Neural progenitor cell (in vitro differentiated cells): ENCODE data around the gene THBS3. TPM values are rescaled to one million over a fixed set of nuclear protein-coding genes. Genes with fewer than 3 reads are reported as not detected.

Source experiments
- DNase-seq: peaks from one replicate; pipeline ENCODE4 v3.0.0-alpha.2; 2016; ENCODE audit warnings: low spot score
- H2AFZ ChIP-seq: fragments of 200-600 bp; sonication (generic); replicated peaks from 2 replicates; pipeline ENCODE4 v1.6.1; 2016; ENCODE audit warnings: antibody characterized with exemption
- H3F3A ChIP-seq: fragments of 200-600 bp; sonication (generic); 2 replicates; pipeline ENCODE4 v1.6.1; 2016; ENCODE audit warnings: antibody characterized with exemption, low read depth
- H3K27ac ChIP-seq: fragments of 200-600 bp; sonication (generic); 2 replicates; pipeline ENCODE4 v1.5.1; 2016; ENCODE audit warnings: mild to moderate bottlenecking
- H3K27me3 ChIP-seq: fragments of 200-600 bp; sonication (generic); 2 replicates; pipeline ENCODE4 v1.6.1; 2016; ENCODE audit warnings: mild to moderate bottlenecking, moderate library complexity
- H3K36me3 ChIP-seq: fragments of 200-600 bp; sonication (generic); 2 replicates; pipeline ENCODE4 v1.5.1; 2016
- H3K4me1 ChIP-seq: fragments of 200-600 bp; sonication (generic); 2 replicates; pipeline ENCODE4 v1.6.1; 2016; ENCODE audit warnings: mixed run types
- H3K4me2 ChIP-seq: fragments of 200-600 bp; sonication (generic); 2 replicates; pipeline ENCODE4 v1.6.1; 2016
- H3K4me3 ChIP-seq: fragments of 200-600 bp; sonication (generic); 2 replicates; pipeline ENCODE4 v1.5.1; 2016
- H3K79me2 ChIP-seq: fragments of 200-600 bp; sonication (generic); 2 replicates; pipeline ENCODE4 v1.6.1; 2016; ENCODE audit warnings: low read depth
- H3K9ac ChIP-seq: fragments of 200-600 bp; sonication (generic); 2 replicates; pipeline ENCODE4 v1.6.1; 2016
- H3K9me3 ChIP-seq: fragments of 200-600 bp; sonication (generic); 2 replicates; pipeline ENCODE4 v1.5.1; 2016; ENCODE audit warnings: low read depth
- H4K20me1 ChIP-seq: fragments of 200-600 bp; sonication (generic); 2 replicates; pipeline ENCODE4 v1.6.1; 2016; ENCODE audit warnings: low read depth
- H3K27ac Mint-ChIP-seq: 3 replicates; pipeline ENCODE4 v1.8.0; 2021; ENCODE audit warnings: mixed read lengths
- H3K27me3 Mint-ChIP-seq: 2 replicates; pipeline ENCODE4 v1.8.0; 2022; ENCODE audit warnings: low read depth, mild to moderate bottlenecking, inconsistent platforms, moderate library complexity, mixed read lengths; ENCODE audit not compliant: insufficient read depth
- H3K36me3 Mint-ChIP-seq: 3 replicates; pipeline ENCODE4 v1.8.0; 2021; ENCODE audit warnings: mixed read lengths
- H3K4me1 Mint-ChIP-seq: 3 replicates; pipeline ENCODE4 v1.8.0; 2021; ENCODE audit warnings: mixed read lengths
- H3K4me3 Mint-ChIP-seq: 3 replicates; pipeline ENCODE4 v1.8.0; 2021; ENCODE audit warnings: mild to moderate bottlenecking, moderate library complexity, mixed read lengths
- H3K9me3 Mint-ChIP-seq: 3 replicates; pipeline ENCODE4 v1.8.0; 2020; ENCODE audit warnings: mixed read lengths
- EZH2 ChIP-seq: fragments of 200-600 bp; sonication (generic); IDR thresholded peaks from 2 replicates; pipeline ENCODE4 v1.6.1; 2017; ENCODE audit warnings: antibody characterized with exemption, mild to moderate bottlenecking, moderate library complexity
- EZH2phosphoT487 ChIP-seq: fragments of 200-600 bp; sonication (generic); IDR thresholded peaks from 2 replicates; pipeline ENCODE4 v1.6.1; 2017; ENCODE audit warnings: antibody characterized with exemption
- total RNA-seq: library from RNA; depleted of rRNA; stranded (reverse); fragments of >200 nt; gene quantifications from 2 replicates; pipeline ENCODE4 v1.2.3, GENCODE V29; 2015; ENCODE audit warnings: low replicate concordance
- TF ChIP-seq, protein P1 (sequence below): fragments of 200-600 bp; sonication (generic); IDR thresholded peaks from 2 replicates; pipeline ENCODE4 v1.5.1; 2017; ENCODE audit warnings: antibody characterized with exemption, mild to moderate bottlenecking

The THBS3 gene
- total RNA-seq = 19.3 and 30.4 TPM in 2 replicates

DNA sequence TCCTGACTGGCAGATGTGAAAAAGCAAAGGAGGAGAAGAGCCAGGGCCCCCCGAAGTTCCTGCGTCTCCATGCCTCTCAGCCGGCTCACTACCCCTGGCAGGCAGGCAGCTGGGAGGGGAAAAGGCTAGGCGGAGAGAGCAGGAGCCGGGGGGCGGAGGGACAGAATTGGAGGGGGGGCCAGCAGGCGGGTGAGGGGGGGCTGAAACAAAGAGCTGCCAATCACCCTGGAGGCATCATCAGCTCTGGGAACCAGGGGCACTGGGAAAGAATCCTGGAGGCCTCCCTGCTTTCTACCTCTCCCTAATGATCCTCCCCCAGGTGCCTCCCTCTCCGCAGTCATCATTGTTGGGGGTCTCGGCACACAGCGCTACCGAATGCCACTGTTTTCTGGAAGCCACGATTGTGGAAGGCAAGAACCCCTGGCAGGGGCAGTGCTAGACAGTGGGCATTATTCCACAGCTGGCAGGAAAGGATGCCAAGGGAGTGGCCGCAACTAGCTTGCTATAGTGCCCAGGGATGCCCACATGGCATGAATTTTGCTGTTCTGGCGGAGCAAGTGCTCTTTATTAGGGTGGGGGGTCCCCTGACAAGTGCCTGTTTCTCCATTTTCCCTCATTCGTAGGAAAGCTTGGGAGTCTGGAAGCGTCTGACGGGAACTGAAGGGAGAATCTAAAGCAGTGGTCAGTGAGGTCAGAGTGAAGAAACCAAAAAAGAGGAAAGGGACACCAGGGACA, at the start of gene THBS3:
TSS of gene THBS3 (minus strand) at position 92 of the 735 bp plus-strand sequence. CDS start at position 71, 21 bp downstream.
- TF ChIP-seq EZH2 (no peak), EZH2phosphoT487 (no peak)
- TF ChIP-seq, protein P1, sequence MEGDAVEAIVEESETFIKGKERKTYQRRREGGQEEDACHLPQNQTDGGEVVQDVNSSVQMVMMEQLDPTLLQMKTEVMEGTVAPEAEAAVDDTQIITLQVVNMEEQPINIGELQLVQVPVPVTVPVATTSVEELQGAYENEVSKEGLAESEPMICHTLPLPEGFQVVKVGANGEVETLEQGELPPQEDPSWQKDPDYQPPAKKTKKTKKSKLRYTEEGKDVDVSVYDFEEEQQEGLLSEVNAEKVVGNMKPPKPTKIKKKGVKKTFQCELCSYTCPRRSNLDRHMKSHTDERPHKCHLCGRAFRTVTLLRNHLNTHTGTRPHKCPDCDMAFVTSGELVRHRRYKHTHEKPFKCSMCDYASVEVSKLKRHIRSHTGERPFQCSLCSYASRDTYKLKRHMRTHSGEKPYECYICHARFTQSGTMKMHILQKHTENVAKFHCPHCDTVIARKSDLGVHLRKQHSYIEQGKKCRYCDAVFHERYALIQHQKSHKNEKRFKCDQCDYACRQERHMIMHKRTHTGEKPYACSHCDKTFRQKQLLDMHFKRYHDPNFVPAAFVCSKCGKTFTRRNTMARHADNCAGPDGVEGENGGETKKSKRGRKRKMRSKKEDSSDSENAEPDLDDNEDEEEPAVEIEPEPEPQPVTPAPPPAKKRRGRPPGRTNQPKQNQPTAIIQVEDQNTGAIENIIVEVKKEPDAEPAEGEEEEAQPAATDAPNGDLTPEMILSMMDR = no peak
- peak; percentile 85 for DNase-seq

DNA sequence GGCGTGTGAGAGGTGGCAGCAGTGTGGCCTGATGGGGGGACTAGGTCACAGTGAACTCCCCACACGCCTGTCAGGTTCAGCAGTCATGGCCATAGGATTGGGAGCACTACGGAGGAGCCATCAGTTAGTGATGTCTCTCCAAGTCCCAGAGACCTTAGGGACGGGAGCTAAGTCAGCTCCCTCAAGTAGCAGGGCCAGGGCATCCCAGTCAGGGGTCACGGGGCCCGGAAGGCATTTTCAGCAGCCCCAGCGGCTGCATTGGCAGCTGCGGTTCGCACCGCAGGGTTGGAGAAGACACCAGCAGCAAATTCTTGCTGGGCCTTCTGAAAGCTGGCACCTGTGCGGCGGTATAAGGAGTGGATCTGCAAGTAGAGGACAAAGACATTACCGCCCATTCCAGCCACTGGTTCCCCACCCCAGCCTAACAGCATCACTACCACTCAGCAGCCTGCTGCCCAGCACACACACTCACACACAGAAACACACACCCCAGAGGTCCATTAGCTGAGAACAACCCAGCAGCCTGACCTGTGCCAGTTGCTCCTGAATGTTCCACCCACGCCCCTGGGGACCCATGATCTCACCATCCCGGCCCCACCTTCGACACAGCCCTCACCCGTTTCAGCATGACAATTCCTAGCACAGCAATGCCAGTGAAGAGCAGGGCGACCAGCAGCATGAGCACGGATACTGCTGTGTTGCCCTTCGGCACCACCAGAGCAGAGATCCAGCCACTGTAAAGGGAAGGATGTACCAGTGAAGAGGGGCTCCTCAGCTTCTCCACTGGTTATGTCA, 48.6 kb upstream of the THBS3 start:
- peak overlapping the region; percentile 99 for H3K4me2 ChIP-seq
- no peak overlapping the region for H2AFZ ChIP-seq
- TF ChIP-seq EZH2 (no peak), EZH2phosphoT487 (no peak)
- TF ChIP-seq, protein P1 = no peak
- no peaks in the 10 kb centered on the region for H3K9me3 Mint-ChIP-seq
- H4K20me1 ChIP-seq = no peaks in the 10 kb centered on the region
- H3K36me3 ChIP-seq = no peaks in the 10 kb centered on the region
- no peak overlapping the region for H3K9ac ChIP-seq
- peaks cover 19% of the 10 kb centered on the region for H3K4me1 ChIP-seq
- H3F3A ChIP-seq = peaks cover 28% of the 10 kb centered on the region
- no peaks in the 10 kb centered on the region for H3K27me3 ChIP-seq
- no peak overlapping the region for H3K27ac ChIP-seq
- peaks cover 33% of the 10 kb centered on the region for H3K4me1 Mint-ChIP-seq
- H3K27ac Mint-ChIP-seq = peak overlapping the region; percentile 74
- H3K79me2 ChIP-seq = peaks cover 27% of the 10 kb centered on the region
- peaks cover 10% of the 10 kb centered on the region for H3K27me3 Mint-ChIP-seq
- peaks cover 19% of the 10 kb centered on the region for H3K36me3 Mint-ChIP-seq
- H3K4me3 ChIP-seq = peak overlapping the region; percentile 84
- H3K9me3 ChIP-seq = no peaks in the 10 kb centered on the region
- H3K4me3 Mint-ChIP-seq = peak overlapping the region; percentile 91
- no peak for DNase-seq

More for the DNA sequence above, at the start of gene THBS3:
- H3K27me3 ChIP-seq = no peaks in the 10 kb centered on the region
- peak within 1 kb of the TSS; percentile 88 for H3K4me3 Mint-ChIP-seq
- no peaks in the 10 kb centered on the region for H3K9me3 Mint-ChIP-seq
- H3K27ac Mint-ChIP-seq = peak within 1 kb of the TSS; percentile 97
- H3K9me3 ChIP-seq = no peaks in the 10 kb centered on the region
- peaks cover 24% of the 10 kb centered on the region for H3K4me1 ChIP-seq
- peaks cover 8% of the 10 kb centered on the region for H3K79me2 ChIP-seq
- peaks cover 7% of the 10 kb centered on the region for H3K36me3 Mint-ChIP-seq
- no peaks in the 10 kb centered on the region for H3K36me3 ChIP-seq
- peaks cover 34% of the 10 kb centered on the region for H3K27me3 Mint-ChIP-seq
- H3K9ac ChIP-seq = peak within 1 kb of the TSS; percentile 64
- H2AFZ ChIP-seq = peak within 1 kb of the TSS; percentile 77
- peak within 1 kb of the TSS; percentile 92 for H3K27ac ChIP-seq
- peak within 1 kb of the TSS; percentile 86 for H3K4me3 ChIP-seq
- peaks cover 72% of the 10 kb centered on the region for H3F3A ChIP-seq
- H3K4me2 ChIP-seq = peak within 1 kb of the TSS; percentile 96
- peaks cover 19% of the 10 kb centered on the region for H4K20me1 ChIP-seq
- peaks cover 43% of the 10 kb centered on the region for H3K4me1 Mint-ChIP-seq

DNA sequence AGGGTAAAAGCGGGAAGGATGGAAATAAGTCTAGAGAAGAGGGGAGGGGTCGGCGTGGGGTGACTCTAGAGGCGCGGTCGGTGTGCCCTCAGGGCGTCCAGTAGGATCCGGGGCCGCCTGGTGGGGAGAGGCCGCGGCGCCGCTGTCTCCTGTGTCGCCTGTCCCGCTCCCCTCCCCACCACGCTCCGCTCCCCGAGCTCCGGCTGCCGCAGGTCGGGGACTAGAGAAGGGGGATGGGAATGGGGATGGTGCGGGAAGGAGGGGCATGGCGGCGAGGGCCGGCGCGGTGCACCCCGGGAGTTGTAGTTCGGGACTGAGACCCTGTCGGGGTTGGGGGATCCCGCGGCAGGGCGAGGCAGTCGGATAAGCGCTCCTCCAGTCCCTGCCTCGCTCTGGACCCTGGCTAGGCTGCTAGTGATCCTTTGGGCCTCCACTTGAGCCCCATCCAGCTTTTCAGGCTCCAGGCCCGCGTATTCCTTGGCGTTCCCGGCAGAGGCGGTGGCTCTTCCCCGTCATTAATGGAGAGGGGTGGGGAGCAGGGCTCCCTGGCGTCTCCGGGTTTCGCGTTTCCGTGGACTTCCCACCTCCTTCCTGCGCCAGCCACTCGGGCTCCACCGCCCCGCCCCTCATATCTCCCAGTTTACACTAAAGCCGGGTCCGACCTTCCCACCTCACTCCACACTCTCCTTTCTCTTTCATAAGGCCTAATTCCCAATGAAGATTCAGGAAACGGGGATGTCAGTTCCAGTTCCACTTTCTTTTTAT, 47.7 kb upstream of the THBS3 start, which contains the start of gene ENTREP3:
TSS of gene ENTREP3 (minus strand) at position 241 of the 765 bp plus-strand sequence. CDS start 606 bp downstream, outside the sequence.
- Histone ChIP-seq H3K4me1 (peaks cover 15% of the 10 kb centered on the region), H3K9me3 (no peaks in the 10 kb centered on the region), H3F3A (peaks cover 30% of the 10 kb centered on the region), H3K79me2 (peaks cover 18% of the 10 kb centered on the region), H4K20me1 (no peaks in the 10 kb centered on the region), H2AFZ (peak within 1 kb of the TSS; percentile 53), H3K9ac (peak within 1 kb of the TSS; percentile 72), H3K4me2 (peak within 1 kb of the TSS; percentile 99), H3K27ac (no peak within 1 kb of the TSS), H3K36me3 (no peaks in the 10 kb centered on the region), H3K4me3 (peak within 1 kb of the TSS; percentile 84), H3K27me3 (no peaks in the 10 kb centered on the region)
- Mint-ChIP-seq H3K36me3 (peaks cover 19% of the 10 kb centered on the region), H3K9me3 (no peaks in the 10 kb centered on the region), H3K27me3 (peaks cover 9% of the 10 kb centered on the region), H3K27ac (peak within 1 kb of the TSS; percentile 58), H3K4me1 (peaks cover 32% of the 10 kb centered on the region), H3K4me3 (peak within 1 kb of the TSS; percentile 91)
- TF ChIP-seq EZH2 = no peak
- TF ChIP-seq EZH2phosphoT487 = no peak
- TF ChIP-seq, protein P1 = peak; percentile 24
- peak; percentile 95 for DNase-seq
